ENCODE measurements around the gene PHLDB3. TPM values are rescaled to one million over a fixed set of nuclear protein-coding genes. Genes with fewer than 3 reads are reported as not detected.

PHLDB3 gene
- total RNA-seq, 4 donors from 2014 or later: 1.5 to 9.6 (median 6.7) TPM

GRCh38 chr19:43463381-43464133, 41.0 kb downstream of the PHLDB3 start:
- in situ Hi-C loops (cut with MboI; ENCODE audit: low sequenced_read_pairs in 4 of 4): no loop called here
- DNase-seq (peak; percentile 85 to 90), ATAC-seq (peak; percentile 91 to 95)
- no peak for TF ChIP-seq CTCF (IDR thresholded peaks at IDR 0.05 in 4 of 5, conservative IDR thresholded peaks at IDR 0.05 in 1 of 5)
- peak in 1 of 2 donors; percentile 36 for TF ChIP-seq POLR2A (IDR thresholded peaks at IDR 0.05)
- Histone ChIP-seq H3K36me3 (no peaks in the 10 kb centered on the region), H3K9me3 (no peaks in the 10 kb centered on the region), H3K27me3 (peaks cover 12 to 35% (median 18%) of the 10 kb centered on the region in 3 donors), H3K4me3 (peak overlapping the region; percentile 64 to 94 (median 68)), H3K27ac (peak overlapping the region; percentile 67 to 80 (median 70)), H3K4me1 (no peaks in the 10 kb centered on the region)
- intact Hi-C loops (cut with DNase I; ENCODE audit: low total_unique reads): loop anchor here (1.0 kb wide), 2 partner anchors 12 to 41 kb away; partner anchors contain the start of gene PHLDB3

GRCh38 chr19:43462785-43463380, 41.7 kb downstream of the PHLDB3 start:
- no peaks in the 10 kb centered on the region for H3K4me1 ChIP-seq
- DNase-seq (no peak), ATAC-seq (no peak)
- H3K4me3 ChIP-seq: peak overlapping the region; percentile 64 to 94 (median 68)
- H3K27ac ChIP-seq: peak overlapping the region in 1 of 4 donors; percentile 80
- TF ChIP-seq POLR2A (IDR thresholded peaks at IDR 0.05): no peak
- H3K27me3 ChIP-seq: peaks cover 12 to 35% (median 18%) of the 10 kb centered on the region in 3 donors
- H3K9me3 ChIP-seq: no peaks in the 10 kb centered on the region
- in situ Hi-C loops (cut with MboI; ENCODE audit: low sequenced_read_pairs in 4 of 4): no loop called here
- H3K36me3 ChIP-seq: no peaks in the 10 kb centered on the region
- intact Hi-C loops (cut with DNase I; ENCODE audit: low total_unique reads): loop anchor here (1.0 kb wide), 2 partner anchors 12 to 41 kb away; partner anchors contain the start of gene PHLDB3

GRCh38 chr19:43462383-43462782, 42.2 kb downstream of the PHLDB3 start:
- DNase-seq (no peak), ATAC-seq (no peak)
- H3K27me3 ChIP-seq: peaks cover 12 to 35% (median 18%) of the 10 kb centered on the region in 3 donors
- H3K4me1 ChIP-seq: no peaks in the 10 kb centered on the region
- in situ Hi-C loops (cut with MboI; ENCODE audit: low sequenced_read_pairs in 4 of 4) (no loop called here), intact Hi-C loops (cut with DNase I; ENCODE audit: low total_unique reads) (no loop called here)
- TF ChIP-seq POLR2A (IDR thresholded peaks at IDR 0.05): no peak
- no peak for TF ChIP-seq CTCF (IDR thresholded peaks at IDR 0.05 in 4 of 5, conservative IDR thresholded peaks at IDR 0.05 in 1 of 5)
- H3K4me3 ChIP-seq: no peak overlapping the region
- no peaks in the 10 kb centered on the region for H3K9me3 ChIP-seq
- H3K27ac ChIP-seq: no peak overlapping the region
- no peaks in the 10 kb centered on the region for H3K36me3 ChIP-seq

GRCh38 chr19:43461303-43461702, 43.2 kb downstream of the PHLDB3 start:
- no peak overlapping the region for H3K27ac ChIP-seq
- H3K27me3 ChIP-seq: peaks cover 12 to 29% (median 18%) of the 10 kb centered on the region in 3 donors
- no peaks in the 10 kb centered on the region for H3K36me3 ChIP-seq
- DNase-seq (no peak), ATAC-seq (no peak)
- H3K4me3 ChIP-seq: no peak overlapping the region
- in situ Hi-C loops (cut with MboI; ENCODE audit: low sequenced_read_pairs in 4 of 4): no loop called here
- intact Hi-C loops (cut with DNase I; ENCODE audit: low total_unique reads): no loop called here
- H3K4me1 ChIP-seq: no peaks in the 10 kb centered on the region
- H3K9me3 ChIP-seq: no peaks in the 10 kb centered on the region
- TF ChIP-seq POLR2A (IDR thresholded peaks at IDR 0.05): no peak
- no peak for TF ChIP-seq CTCF (IDR thresholded peaks at IDR 0.05 in 4 of 5, conservative IDR thresholded peaks at IDR 0.05 in 1 of 5)

- in situ Hi-C loops (cut with MboI; ENCODE audit: low sequenced_read_pairs in 4 of 4) (no loop called here), intact Hi-C loops (cut with DNase I; ENCODE audit: low total_unique reads) (no loop called here)
- TF ChIP-seq POLR2A (IDR thresholded peaks at IDR 0.05): no peak
- TF ChIP-seq CTCF (IDR thresholded peaks at IDR 0.05 in 4 of 5, conservative IDR thresholded peaks at IDR 0.05 in 1 of 5): no peak
- DNase-seq: no peak
- H3K4me3 ChIP-seq: no peak overlapping the region
- no peaks in the 10 kb centered on the region for H3K9me3 ChIP-seq
- H3K27me3 ChIP-seq: peaks cover 4 to 20% (median 15%) of the 10 kb centered on the region in 3 donors
- H3K36me3 ChIP-seq: no peaks in the 10 kb centered on the region
- H3K4me1 ChIP-seq: no peaks in the 10 kb centered on the region
- no peak overlapping the region for H3K27ac ChIP-seq
- no peak for ATAC-seq
These were observed 44.1 kb downstream of the PHLDB3 start for GRCh38 chr19:43460362-43461016.

Measured in gastrocnemius medialis (tissue), 4 donors.